GM12864 (cell line): ENCODE measurements around the gene RBBP8NL.
A peak's percentile ranks its signal among the peaks of the same experiment; 100 is the strongest.

Experiments
- DNase-seq: peaks from one replicate; pipeline ENCODE4 v3.0.0-alpha.2; 2011; ENCODE audit warnings: low read depth
- H3K4me3 ChIP-seq: 2 replicates; pipeline ENCODE4 v1.5.1; 2011; ENCODE audit warnings: mild to moderate bottlenecking, low read depth, low read length, control low read depth
- CTCF ChIP-seq: IDR thresholded peaks from 2 replicates; pipeline ENCODE4 v1.5.1; 2011; ENCODE audit warnings: low read depth, mild to moderate bottlenecking, moderate library complexity, low read length, control low read depth, inconsistent platforms; ENCODE audit errors: missing control alignments

The RBBP8NL gene

GRCh38 chr20:62449951-62450691 lies 22.8 kb upstream of the RBBP8NL start:
- DNase-seq, result no peak
- no peak overlapping the region for H3K4me3 ChIP-seq
- peak; percentile 9 for TF ChIP-seq CTCF

DNA sequence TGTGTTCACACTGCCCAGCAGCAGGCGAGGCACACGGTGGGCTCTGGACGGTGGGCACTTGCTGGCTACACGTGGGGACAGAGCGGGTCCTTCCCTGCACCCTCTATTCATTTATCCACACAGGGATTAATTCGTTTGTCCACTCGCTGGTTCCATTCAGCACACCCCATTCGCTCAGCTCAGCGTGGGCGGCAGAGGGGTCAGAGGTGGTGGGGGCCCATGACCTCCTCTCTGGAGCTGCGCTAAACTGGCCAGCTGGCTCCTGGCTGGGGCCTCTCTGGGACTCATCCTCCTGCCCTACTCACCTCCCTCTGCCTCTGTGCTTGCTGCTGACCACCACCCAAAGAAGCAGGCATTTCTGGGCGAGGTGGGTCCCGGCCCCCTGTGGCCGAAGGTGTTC lies 21.4 kb upstream of the RBBP8NL start:
- no peak for DNase-seq
- no peak for TF ChIP-seq CTCF
- no peak overlapping the region for H3K4me3 ChIP-seq

DNA sequence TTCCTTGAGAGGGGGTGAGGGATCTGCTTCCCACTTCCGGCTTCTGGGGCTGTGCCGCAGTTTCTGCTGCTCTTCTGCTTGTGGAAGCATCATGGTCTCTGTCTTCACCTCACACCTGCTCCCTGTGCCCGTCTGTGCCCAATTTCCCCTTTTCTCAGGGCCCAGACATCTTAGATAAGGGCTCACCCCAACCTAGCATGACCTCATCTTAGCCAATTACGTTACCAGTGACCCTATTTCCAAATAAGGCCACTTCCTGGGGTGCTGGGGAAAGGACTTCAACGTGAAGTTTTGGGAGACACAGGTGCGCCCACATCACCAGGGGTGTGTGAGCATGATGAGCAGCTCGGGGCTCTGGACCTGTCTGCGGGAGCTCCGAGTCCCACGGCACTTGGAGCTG lies 20.7 kb upstream of the RBBP8NL start:
- H3K4me3 ChIP-seq, result no peak overlapping the region
- no peak for TF ChIP-seq CTCF
- DNase-seq, result no peak

DNA sequence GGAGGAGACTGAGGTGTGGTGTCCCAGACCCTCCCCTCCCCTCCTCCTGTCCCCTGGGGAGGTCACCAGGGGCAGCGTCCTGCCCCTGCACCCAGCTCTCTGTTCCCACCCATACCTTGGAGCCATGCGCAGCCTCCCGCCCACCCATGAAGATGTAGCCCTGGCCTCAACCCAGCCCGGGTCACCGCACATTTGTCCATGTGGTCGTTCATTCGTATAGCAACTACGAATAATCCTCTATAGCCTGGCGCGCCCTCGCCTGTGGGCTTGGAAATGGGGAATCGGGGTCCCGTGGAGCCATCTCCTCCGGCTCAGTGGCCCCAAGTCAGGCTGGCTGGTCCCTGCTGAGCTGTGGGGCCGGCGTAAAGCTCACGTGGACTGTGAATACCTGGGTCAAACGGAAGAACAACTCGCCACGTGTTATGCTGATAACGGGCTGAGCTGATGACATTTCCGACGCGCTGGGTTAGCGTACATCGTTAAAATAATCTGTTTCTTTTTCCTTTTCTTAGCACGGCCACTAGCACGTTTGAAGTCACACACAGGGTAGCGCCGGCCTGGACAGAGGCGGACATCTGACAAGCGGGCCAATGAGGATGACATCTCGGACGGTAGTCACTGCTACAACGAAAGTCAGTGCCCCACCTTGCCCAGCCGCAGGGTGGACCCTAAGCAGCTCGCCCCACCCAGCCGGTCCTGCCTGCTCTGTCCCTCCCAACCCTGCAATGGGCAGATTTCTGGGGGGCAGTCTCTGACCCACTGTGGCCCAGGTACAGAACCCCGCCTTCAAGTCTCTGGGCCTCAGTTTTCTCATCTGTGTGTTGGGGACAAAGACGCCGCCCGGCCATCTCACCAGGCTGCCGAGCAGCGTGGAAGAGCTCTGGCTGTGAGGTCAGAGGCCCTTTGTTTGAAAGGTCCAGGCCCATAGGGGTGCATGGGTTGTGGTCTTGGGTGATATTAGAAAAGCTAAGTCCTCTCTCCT lies 19.8 kb upstream of the RBBP8NL start:
- no peak overlapping the region for H3K4me3 ChIP-seq
- no peak for TF ChIP-seq CTCF
- no peak for DNase-seq

GRCh38 chr20:62446481-62446880 lies 19.1 kb upstream of the RBBP8NL start:
- no peak for TF ChIP-seq CTCF
- DNase-seq, result no peak
- H3K4me3 ChIP-seq, result no peak overlapping the region

GRCh38 chr20:62445553-62446340 lies 18.4 kb upstream of the RBBP8NL start:
- TF ChIP-seq CTCF, result no peak
- no peak overlapping the region for H3K4me3 ChIP-seq
- no peak for DNase-seq
